Activated CD8-positive, alpha-beta memory T cell treated with anti-CD3 and anti-CD28 coated beads, Interleukin-2, amount 10 ng/mL, durations not matched to agents 7 days and 5 days (primary cell): Measurements from ENCODE around the gene LCN1. TPM values are rescaled to one million over a fixed set of nuclear protein-coding genes. Genes with fewer than 3 reads are reported as not detected.

ENCODE experiments used
- ATAC-seq: fragments of 150-1000 bp; cut with Tn5 transposase; one replicate; pipeline ENCODE4 v1.10.0; 2021; ENCODE audit warnings: moderate library complexity
- CTCF ChIA-PET: fragments of 350-600 bp; sonication (Branson Sonifier 250); formaldehyde crosslinking; loops from one replicate; lab custom pipeline; 2021; ENCODE audit warnings: antibody characterized with exemption; lab: Charles Lee
- DNase-seq: peaks from one replicate; pipeline ENCODE4 v3.0.0-alpha.2; 2020
- H3K27ac Mint-ChIP-seq: one replicate; pipeline ENCODE4 v1.8.0; 2021; ENCODE audit warnings: mild to moderate bottlenecking, mixed read lengths
- H3K27me3 Mint-ChIP-seq: one replicate; pipeline ENCODE4 v1.8.0; 2021; ENCODE audit warnings: mixed read lengths
- H3K36me3 Mint-ChIP-seq: one replicate; pipeline ENCODE4 v1.8.0; 2021; ENCODE audit warnings: mild to moderate bottlenecking, mixed read lengths
- H3K4me1 Mint-ChIP-seq: one replicate; pipeline ENCODE4 v1.8.0; 2021; ENCODE audit warnings: mixed read lengths
- H3K4me3 Mint-ChIP-seq: one replicate; pipeline ENCODE4 v1.8.0; 2021; ENCODE audit warnings: mild to moderate bottlenecking, moderate library complexity, mixed read lengths
- H3K9me3 Mint-ChIP-seq: one replicate; pipeline ENCODE4 v1.8.0; 2022; ENCODE audit warnings: low read depth, mixed read lengths
- total RNA-seq, 2 experiments: library from RNA; stranded (reverse); gene quantifications; one replicate each; pipeline ENCODE4 v1.2.3, GENCODE V29; 2021

The LCN1 gene
- total RNA-seq, 2 experiments from 2014 or later = not detected

GRCh38 chr9:135515083-135515951 lies 5.9 kb upstream of the LCN1 start:
- Mint-ChIP-seq H3K36me3 (no peaks in the 10 kb centered on the region), H3K4me3 (no peak overlapping the region), H3K4me1 (peaks cover 23% of the 10 kb centered on the region), H3K27me3 (peaks cover 20% of the 10 kb centered on the region), H3K27ac (no peak overlapping the region), H3K9me3 (no peaks in the 10 kb centered on the region)
- DNase-seq (no peak), ATAC-seq (no peak)
- CTCF ChIA-PET = interaction anchor here (0.8 to 1.1 kb wide), 2 partner anchors 11 to 18 kb away, joined by 3 read pairs; no protein-coding TSS in a partner anchor

GRCh38 chr9:135516132-135516860 lies 4.9 kb upstream of the LCN1 start:
- CTCF ChIA-PET = no interaction called here
- H3K4me1 Mint-ChIP-seq = peaks cover 17% of the 10 kb centered on the region
- DNase-seq (no peak), ATAC-seq (no peak)
- H3K27ac Mint-ChIP-seq = no peak overlapping the region
- no peak overlapping the region for H3K4me3 Mint-ChIP-seq
- H3K9me3 Mint-ChIP-seq = no peaks in the 10 kb centered on the region
- peaks cover 19% of the 10 kb centered on the region for H3K27me3 Mint-ChIP-seq
- H3K36me3 Mint-ChIP-seq = no peaks in the 10 kb centered on the region

DNA sequence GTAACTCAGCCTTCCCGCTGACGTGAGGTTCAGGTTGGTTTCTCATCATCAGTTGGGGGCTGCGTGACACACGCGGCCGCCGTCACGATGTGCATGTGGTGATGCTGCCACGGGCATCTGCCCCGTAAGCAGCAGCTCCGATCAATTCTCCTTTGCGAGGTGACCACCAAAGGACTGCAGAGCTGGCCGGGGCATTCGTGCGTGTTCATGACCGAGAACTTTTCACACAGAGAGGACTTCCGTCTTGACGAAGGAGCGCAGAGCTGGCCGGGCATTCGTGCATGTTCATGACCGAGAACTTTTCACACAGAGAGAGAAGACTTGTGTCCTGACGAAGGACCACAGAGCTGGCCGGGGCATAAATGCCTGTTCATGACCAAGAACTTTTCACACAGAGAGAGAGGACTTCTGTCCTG lies 3.8 kb upstream of the LCN1 start:
- no peak for ATAC-seq
- peak; percentile 22 for DNase-seq
- Mint-ChIP-seq H3K36me3 (no peaks in the 10 kb centered on the region), H3K27me3 (peaks cover 19% of the 10 kb centered on the region), H3K9me3 (no peaks in the 10 kb centered on the region), H3K4me3 (no peak overlapping the region), H3K27ac (no peak overlapping the region), H3K4me1 (peaks cover 8% of the 10 kb centered on the region)
- CTCF ChIA-PET = no interaction called here

- Mint-ChIP-seq H3K9me3 (no peaks in the 10 kb centered on the region), H3K4me1 (peaks cover 7% of the 10 kb centered on the region), H3K27ac (no peak overlapping the region), H3K36me3 (no peaks in the 10 kb centered on the region), H3K4me3 (no peak overlapping the region), H3K27me3 (peaks cover 19% of the 10 kb centered on the region)
- ATAC-seq = no peak
- no peak for DNase-seq
- CTCF ChIA-PET = no interaction called here
Measured at GRCh38 chr9:135519179-135519971, 1.9 kb upstream of the LCN1 start.

DNA sequence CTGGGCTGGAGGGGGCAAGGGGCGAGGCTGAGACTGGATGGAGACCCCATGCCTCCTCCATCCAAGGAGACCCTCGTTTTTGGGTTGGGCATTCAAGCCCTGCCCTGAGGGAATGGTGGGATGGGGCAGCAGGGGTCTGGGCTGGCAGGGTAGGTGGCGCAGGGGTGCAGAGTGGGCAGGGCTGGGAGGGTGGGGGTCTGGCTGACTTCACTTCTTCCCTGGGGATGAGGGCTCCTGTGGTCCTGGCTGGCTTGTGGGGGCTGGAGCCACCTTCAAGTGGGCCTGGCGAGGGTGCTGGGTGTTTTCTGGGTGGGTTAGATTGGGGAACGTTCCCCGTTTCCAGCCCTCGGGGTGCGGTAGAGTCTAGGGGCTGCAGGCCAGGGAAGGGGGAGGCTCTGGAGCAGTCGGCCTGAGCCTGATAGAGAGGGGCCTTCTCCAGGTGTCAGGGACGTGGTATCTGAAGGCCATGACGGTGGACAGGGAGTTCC lies 412 bp downstream of the LCN1 start:
- peaks cover 19% of the 10 kb centered on the region for H3K27me3 Mint-ChIP-seq

DNA sequence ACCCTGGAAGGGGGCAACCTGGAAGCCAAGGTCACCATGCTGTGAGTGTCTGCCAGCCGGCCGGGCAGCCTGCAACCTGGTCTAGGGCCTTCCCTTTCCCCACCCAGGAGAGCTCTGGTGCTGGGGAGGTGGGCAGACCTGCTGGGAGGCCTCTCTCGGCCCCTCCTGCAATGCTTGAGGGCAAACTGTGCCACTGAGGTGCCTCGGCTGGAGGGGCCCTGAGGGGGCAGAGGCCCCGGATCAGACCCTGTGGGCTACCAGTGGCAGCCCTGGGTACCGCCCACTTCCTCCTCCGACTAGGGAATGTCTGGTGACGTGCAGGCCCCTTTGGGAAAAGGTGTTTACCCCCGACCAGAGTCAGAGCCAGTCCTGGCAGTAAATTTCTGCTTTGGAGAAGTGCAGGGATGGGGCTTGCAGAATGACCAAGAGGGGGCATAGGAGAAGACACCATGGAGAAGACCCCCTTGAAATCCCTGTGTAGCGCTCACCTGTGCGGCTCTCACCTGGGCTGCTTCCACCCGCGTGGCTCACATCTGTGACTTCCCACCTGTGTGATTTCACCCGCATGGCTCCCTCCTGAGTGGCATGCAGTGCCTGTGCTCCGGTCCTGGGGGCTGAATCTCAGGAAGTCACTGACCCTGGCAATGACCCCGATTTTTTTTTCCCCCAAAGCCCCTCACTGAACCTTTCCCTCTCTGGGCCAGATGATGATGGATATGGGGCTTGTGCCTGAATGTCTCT lies 1.1 kb downstream of the LCN1 start:
- Mint-ChIP-seq H3K4me1 (no peaks in the 10 kb centered on the region), H3K36me3 (no peaks in the 10 kb centered on the region), H3K27me3 (peaks cover 18% of the 10 kb centered on the region), H3K9me3 (no peaks in the 10 kb centered on the region), H3K27ac (no peak overlapping the region), H3K4me3 (no peak overlapping the region)
- ATAC-seq = no peak
- DNase-seq = peak; percentile 38
- CTCF ChIA-PET = no interaction called here

More for the DNA sequence above, 412 bp downstream of the LCN1 start:
- H3K27ac Mint-ChIP-seq = no peak overlapping the region
- CTCF ChIA-PET = no interaction called here
- no peaks in the 10 kb centered on the region for H3K4me1 Mint-ChIP-seq
- no peaks in the 10 kb centered on the region for H3K36me3 Mint-ChIP-seq
- DNase-seq = peak; percentile 19
- H3K9me3 Mint-ChIP-seq = no peaks in the 10 kb centered on the region
- ATAC-seq = no peak
- no peak overlapping the region for H3K4me3 Mint-ChIP-seq

GRCh38 chr9:135522931-135523330 lies 1.7 kb downstream of the LCN1 start:
- H3K9me3 Mint-ChIP-seq = no peaks in the 10 kb centered on the region
- no peak overlapping the region for H3K4me3 Mint-ChIP-seq
- DNase-seq (peak; percentile 18), ATAC-seq (no peak)
- H3K27me3 Mint-ChIP-seq = peaks cover 14% of the 10 kb centered on the region
- CTCF ChIA-PET = no interaction called here
- no peaks in the 10 kb centered on the region for H3K36me3 Mint-ChIP-seq
- no peaks in the 10 kb centered on the region for H3K4me1 Mint-ChIP-seq
- no peak overlapping the region for H3K27ac Mint-ChIP-seq

DNA sequence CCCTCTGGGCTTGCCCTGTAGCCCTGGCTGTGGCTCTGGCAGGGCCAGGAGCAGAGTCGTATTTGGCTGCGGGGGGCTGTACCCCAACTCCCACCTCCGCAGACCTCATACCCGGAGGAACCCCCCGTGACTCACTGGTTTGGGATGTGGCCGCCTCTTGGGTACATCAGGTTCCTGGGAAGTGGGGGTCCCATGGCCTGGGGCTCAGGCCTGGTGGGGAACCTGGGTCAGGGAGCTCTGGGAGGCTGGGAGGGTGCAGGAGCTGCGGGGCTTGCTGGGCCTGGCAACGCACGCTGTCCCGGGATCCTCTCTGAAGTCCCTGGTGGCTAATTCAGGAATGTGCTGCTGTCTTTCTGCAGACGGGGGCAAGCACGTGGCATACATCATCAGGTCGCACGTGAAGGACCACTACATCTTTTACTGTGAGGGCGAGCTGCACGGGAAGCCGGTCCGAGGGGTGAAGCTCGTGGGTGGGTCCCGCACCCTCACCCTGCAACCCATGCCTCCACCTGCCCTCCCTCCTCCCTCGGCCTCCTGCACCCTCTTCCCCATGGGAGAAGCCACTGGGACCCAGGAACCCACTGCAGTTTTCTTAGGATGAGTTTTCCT lies 2.4 kb downstream of the LCN1 start:
- H3K27me3 Mint-ChIP-seq = peaks cover 8% of the 10 kb centered on the region
- DNase-seq (peak; percentile 21), ATAC-seq (no peak)
- H3K9me3 Mint-ChIP-seq = no peaks in the 10 kb centered on the region
- no peak overlapping the region for H3K27ac Mint-ChIP-seq
- no peaks in the 10 kb centered on the region for H3K36me3 Mint-ChIP-seq
- no peak overlapping the region for H3K4me3 Mint-ChIP-seq
- peaks cover 5% of the 10 kb centered on the region for H3K4me1 Mint-ChIP-seq
- CTCF ChIA-PET = no interaction called here

GRCh38 chr9:135524130-135524861 lies 3.1 kb downstream of the LCN1 start:
- CTCF ChIA-PET = no interaction called here
- Mint-ChIP-seq H3K4me3 (no peak overlapping the region), H3K9me3 (no peaks in the 10 kb centered on the region), H3K36me3 (peaks cover 2% of the 10 kb centered on the region), H3K27me3 (peaks cover 7% of the 10 kb centered on the region), H3K4me1 (peaks cover 8% of the 10 kb centered on the region), H3K27ac (no peak overlapping the region)
- DNase-seq (peak; percentile 35), ATAC-seq (no peak)

DNA sequence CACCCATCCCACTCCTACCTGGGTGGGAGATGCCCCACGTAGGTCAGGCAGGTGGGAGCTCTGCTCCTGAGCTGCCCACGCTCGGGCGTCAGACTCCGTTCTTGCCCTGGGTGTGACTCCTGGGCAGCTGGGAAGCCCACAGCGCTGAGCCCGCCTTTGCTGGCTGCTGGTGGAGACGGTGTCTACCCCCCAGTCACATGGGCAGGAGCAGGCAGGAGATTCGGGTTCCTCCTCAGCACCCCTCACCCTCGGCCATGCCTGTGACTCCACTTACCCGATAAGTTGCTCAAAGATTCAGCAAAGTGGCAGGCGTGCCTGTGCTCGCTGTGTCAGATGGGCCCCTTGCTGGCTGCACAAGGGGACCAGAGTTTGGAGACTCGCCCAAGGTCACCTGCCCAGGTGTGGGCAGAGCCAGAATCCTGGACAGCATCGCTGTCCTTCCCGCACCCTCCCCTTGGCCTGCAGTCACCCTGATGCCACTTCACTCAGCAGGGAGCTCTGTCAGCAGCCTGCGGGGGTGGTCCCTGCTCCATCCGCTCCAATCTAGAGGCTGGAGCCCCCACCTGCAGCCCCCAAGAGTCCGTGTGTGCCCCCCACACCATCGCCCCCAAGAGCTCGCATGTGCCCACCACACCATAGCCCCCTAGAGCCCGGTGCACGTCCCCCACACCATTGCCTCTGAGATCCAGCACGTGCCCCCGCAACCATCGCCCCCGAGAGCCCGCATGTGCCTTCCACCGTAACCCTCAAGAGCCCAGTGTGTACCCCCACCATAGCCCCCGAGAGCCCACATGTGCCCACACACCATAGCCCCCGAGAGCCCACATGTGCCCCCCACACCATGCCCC lies 4.2 kb downstream of the LCN1 start:
- CTCF ChIA-PET = no interaction called here
- peaks cover 4% of the 10 kb centered on the region for H3K36me3 Mint-ChIP-seq
- peaks cover 2% of the 10 kb centered on the region for H3K27me3 Mint-ChIP-seq
- H3K27ac Mint-ChIP-seq = no peak overlapping the region
- no peak overlapping the region for H3K4me3 Mint-ChIP-seq
- DNase-seq (peak; percentile 23), ATAC-seq (no peak)
- no peaks in the 10 kb centered on the region for H3K9me3 Mint-ChIP-seq
- peaks cover 19% of the 10 kb centered on the region for H3K4me1 Mint-ChIP-seq

DNA sequence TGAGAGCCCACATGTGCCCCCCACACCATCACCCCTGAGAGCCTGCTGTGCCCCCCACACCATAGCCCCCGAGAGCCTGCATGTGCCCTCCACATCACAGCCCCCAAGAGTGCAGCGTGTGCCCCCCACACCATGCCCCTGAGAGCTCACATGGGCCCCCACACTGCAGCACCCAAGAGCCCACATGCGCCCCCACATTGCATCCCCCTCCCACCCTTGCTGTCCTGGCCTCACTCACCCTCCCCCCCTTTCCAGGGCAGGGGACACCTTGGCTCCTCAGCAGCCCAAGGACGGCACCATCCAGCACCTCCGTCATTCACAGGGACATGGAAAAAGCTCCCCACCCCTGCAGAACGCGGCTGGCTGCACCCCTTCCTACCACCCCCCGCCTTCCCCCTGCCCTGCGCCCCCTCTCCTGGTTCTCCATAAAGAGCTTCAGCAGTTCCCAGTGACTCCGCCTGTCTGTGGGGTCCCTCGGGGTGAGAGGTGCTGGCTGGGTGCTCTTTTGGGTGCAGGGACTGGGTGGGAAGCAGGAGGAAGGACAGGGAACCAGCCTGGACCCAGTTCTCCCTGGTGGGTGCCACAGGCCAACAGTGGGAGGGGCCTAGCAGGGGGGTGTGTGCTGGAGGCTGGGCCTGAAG lies 5.0 kb downstream of the LCN1 start:
- Mint-ChIP-seq H3K4me3 (no peak overlapping the region), H3K4me1 (peaks cover 26% of the 10 kb centered on the region), H3K27me3 (peaks cover 2% of the 10 kb centered on the region), H3K27ac (no peak overlapping the region), H3K9me3 (no peaks in the 10 kb centered on the region), H3K36me3 (peaks cover 4% of the 10 kb centered on the region)
- DNase-seq (no peak), ATAC-seq (no peak)
- CTCF ChIA-PET = no interaction called here
